Fibroblast of the conjunctiva (primary cell): ENCODE data around the gene PHACTR1.

Experiments
- DNase-seq: peaks from one replicate; pipeline ENCODE4 v3.0.0-alpha.2; 2010; ENCODE audit warnings: low read depth

The PHACTR1 gene

DNA sequence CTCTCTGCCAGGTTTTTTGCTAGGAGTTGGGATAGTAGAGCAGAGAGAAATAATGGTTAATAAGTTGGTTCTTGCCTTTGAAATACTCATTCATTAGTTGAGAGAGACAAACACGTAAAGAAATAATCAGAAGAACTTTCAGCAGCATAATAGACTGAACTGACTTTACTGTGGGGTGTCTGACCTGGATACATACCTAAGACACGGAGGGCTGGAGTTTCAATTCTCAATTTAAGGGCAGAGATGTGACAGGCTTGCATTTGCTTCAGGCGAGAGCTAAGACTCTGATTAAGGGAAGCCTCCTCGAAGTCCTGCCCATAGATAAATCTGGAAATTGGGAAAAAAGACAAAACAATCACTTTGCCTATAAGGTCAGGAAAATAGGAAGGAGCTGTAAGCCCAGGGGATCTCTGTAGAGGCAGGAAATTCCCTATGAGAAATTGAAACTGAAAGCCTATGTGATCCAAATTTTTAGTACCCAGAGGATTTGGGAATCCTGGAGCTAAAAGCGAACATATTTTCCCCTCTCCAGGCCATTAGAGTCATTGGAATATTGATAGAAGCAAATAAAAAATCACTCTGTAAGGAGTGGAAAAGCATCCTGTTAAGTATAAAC is 276.8 kb downstream of the PHACTR1 start:
- no peak for DNase-seq

DNA sequence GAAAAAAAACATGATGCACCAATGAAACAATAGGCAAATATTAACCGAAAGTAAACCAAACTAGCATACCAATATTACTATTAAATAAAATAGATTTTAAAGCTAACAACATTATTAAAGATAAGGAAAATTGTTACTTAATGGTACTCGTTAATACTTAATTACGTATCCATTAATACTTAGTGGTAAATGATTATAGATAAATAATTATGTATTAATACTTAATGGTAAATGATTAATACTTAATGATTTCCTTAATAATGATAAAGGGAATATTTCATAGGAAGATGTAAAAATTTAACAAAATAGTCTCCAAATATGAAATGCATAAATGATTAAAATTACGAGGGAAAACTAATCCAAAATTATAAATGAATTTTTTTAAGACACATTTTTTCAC is 278.9 kb downstream of the PHACTR1 start:
- DNase-seq, result no peak

DNA sequence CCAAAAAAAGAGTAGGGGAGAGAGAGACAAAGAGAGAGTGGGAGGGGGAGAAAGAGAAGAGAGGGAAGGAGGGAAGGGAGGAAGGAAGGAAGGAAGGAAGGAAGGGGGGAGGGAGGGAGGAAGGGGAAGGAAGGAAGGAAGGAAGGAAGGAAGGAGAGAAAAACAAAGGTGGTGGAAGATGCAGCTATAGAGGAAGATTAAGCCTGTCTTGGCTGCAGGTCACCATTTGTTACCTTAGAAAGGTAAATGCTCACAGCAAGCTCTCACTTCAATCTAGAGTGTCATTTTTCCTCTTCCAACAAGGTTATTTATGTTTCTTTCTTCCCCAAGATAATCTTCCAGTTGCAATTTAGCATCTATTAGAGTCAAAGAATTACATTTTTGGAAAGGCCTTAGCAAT is 284.0 kb downstream of the PHACTR1 start:
- no peak for DNase-seq

DNA sequence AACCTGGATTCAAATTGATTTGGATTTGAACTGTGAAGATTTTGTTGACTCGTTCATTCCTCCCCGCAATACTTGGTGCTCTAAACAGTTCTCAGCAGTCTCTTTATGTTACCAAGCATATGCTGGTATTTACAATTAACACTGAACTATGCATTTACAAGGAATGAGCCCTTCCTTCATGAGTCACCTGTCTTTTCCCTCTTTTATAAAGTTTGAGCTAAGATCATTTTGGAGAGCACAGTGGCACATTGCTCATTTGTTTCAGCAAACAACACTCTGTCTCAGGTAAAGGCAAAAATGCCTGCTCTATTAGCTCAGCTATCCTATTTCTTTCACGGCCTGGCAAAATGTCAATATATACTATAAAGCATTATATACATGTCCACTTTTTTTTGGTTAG is 285.4 kb downstream of the PHACTR1 start:
- DNase-seq, result no peak

DNA sequence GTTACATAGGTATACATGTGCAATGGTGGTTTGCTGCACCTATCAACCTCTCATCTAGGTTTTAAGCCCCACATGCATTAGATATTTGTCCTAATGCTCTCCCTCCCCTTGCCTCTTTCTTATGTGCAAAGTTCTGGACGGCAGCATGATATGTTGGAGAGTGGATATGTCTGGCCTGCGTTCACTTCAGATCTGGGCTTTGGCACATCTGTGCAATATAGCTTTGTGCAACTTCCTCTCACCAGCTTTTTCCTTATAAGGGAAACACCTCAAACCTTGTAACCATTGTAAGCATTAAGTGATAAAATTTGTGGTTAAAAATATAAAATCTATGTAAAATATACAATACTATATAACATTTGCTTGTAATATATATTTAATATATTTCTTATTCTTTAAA is 288.0 kb downstream of the PHACTR1 start:
- DNase-seq, result no peak

DNA sequence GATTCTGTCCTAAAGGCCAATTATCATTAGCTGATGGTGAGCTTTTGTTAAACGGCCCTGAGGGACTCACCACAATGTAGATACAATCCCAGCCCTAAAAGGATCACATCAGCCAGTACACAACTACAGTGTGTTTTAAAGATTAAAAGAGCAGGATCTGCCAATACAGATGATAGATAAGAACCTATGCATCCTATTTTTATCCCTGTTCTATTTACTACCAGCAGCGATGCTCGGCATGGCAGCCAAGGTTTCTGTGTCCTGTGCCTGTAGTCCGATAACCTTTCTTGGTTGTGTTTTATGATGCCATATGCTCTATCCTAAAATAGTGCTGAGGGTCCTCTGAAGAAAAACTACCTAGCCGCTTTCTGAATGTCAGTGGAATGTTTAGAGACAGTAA is 289.4 kb downstream of the PHACTR1 start:
- DNase-seq, result no peak

DNA sequence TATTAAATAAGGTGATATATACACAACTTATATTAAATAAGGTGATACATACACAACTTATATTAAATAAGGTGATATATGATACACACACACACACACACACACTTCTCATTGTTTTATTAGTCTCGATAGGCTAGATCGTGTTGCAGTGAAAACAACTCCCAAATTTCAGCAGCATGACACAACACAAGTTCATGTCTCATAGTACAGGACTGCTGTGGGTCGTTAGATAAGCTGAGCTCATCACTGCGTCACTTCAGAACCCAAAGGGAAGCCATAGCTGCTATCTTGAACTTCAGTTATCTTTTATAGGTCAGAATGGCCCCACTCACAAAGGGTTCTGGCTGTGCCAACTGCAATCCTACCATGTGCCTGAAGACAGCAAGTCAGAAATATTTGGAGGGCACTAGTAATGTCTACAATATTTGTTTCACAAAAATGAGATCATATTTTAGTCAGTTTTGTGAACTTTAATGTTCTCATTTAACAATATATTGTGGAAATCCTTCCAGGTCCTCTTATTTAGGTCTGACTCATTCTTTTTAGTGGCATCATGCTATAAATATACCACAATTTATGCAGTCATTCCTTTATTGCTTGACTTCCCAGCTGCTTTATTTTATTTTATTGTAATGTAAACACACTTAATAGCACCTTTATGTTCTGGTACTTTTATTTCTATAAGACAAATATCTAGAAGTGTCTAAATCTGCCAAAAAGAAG is 290.2 kb downstream of the PHACTR1 start:
- DNase-seq, result no peak

DNA sequence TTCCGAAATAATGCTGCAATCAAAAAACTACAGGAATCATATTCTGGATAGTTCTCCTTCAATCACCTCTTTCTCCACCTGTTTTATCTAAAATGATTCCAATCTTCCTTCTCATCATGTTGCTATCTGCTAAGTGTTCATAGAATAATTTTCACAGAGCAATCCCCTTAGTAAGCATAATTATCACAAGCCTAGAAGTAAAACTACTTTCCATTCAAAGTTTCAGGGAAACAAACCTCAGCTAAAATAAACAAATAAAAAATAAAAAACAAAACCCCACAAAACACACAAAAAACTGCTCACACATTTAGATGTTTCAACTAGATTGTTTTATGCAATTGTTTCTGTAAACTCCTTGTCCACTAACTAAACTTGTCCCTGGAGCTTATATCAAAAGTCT is 291.2 kb downstream of the PHACTR1 start:
- no peak for DNase-seq

DNA sequence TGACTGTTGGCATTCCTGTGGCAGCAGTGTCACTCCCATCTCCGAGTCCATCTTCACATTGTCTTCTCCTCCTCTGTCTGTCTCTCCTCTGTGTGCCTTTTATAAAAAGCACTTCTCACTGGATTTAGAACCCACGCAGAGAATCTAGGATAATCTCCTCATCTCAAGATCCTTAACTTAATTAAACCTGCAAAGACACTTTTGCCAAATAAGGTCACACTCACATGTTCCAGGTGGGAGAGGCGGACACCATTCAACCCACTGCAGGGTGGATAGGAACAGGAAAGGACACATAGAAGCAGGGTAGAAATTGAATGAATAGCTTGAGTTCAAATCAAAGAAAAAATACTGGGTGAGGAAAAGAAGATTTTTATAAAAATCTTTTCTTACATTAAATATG is 292.5 kb downstream of the PHACTR1 start:
- DNase-seq, result no peak

DNA sequence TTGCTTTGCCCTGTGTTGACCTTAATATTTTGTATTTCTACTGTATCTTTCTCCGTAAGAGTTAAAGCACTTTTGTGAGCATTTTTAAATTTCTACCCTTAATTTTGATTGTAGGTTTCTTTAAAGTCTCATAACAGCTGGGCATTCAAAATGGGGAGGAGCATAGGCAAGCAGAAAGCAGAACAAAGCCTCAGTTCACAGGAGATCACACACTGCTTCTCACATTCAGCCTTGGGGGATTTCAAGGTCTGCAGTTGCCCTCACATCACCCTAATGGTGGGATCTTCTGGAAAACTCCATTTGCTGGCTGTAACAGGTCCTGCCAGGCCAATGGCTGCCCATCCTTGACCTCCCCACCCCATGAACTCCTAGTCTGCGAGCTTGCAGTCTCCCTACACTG is 292.9 kb downstream of the PHACTR1 start:
- DNase-seq, result no peak

DNA sequence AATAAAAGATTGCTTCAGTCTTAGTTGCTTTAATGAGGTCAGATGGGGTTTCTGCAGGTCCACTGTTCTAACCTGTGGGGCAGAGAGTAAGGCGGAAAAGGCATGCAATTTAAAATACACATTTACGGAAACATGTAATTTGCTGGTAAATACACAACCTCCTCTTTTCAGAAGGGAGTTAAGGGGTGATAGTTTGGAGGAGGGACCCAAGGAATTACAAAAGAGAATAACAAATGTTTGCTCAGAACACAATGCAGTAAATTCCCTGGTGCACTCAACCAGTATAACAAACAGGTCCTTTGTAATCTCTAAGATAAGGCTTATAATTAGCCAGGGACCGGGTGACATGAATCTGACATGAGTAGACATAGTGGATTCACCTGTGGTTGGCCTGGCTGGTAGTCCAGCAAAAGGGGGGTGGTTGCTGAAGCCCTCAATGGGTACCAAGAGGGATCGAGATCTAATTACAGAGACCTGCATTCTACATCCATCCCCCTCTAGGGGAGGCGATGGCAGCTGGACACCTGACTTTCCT is 295.1 kb downstream of the PHACTR1 start:
- DNase-seq, result no peak

DNA sequence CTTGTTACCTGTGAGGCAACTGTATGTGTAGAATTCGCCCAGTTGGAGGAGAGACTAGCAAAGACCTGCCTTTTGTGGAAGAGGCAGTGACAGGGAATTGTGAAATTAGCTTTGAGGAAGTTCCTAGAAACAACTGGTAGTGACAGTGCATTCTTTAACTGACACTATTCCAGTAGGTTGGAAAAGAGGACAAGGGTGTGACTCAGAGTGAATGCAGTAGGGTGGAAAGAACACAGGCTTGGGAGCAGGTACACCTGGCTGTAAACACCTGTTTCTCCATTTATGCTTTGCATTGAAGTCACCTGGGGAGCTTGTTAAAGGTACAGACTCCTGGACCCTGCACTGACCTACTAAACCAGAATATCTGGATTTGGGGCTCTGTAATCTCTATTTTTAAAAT is 295.7 kb downstream of the PHACTR1 start:
- DNase-seq, result no peak

DNA sequence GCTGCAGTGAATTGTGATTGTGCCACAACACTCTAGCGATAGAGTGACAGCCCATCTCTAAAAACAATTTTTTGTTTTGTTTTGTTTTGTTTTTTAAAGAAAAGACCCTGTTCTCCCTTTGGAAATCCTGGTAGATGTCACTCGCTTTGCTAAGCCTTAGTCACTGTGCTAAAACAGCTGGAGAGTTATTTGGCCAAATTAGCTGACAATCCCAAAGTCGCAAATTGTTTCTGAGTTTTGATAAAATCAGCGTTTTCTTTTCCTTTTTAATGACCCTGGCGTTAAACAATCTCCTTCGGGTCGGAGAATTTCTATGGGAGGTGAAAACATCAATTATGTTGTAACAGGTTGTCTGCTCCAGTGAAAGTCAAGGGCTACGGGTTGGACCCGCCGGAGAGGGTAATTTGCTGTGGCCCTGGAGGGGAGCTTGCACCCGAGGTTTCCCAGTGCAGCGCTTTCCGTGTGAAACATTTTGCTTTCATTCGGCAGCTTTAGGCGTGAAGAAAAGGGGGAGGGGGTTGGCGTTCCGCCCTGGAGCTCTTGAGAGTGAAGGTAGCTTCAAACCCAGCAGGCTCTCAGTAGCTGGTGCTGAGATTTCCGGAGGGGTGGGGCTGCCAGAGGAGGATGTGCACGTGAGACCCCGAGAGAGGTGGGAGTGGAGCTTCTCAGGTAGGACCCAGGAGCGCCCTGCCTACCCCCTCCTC is 296.6 kb downstream of the PHACTR1 start:
- DNase-seq, result no peak

DNA sequence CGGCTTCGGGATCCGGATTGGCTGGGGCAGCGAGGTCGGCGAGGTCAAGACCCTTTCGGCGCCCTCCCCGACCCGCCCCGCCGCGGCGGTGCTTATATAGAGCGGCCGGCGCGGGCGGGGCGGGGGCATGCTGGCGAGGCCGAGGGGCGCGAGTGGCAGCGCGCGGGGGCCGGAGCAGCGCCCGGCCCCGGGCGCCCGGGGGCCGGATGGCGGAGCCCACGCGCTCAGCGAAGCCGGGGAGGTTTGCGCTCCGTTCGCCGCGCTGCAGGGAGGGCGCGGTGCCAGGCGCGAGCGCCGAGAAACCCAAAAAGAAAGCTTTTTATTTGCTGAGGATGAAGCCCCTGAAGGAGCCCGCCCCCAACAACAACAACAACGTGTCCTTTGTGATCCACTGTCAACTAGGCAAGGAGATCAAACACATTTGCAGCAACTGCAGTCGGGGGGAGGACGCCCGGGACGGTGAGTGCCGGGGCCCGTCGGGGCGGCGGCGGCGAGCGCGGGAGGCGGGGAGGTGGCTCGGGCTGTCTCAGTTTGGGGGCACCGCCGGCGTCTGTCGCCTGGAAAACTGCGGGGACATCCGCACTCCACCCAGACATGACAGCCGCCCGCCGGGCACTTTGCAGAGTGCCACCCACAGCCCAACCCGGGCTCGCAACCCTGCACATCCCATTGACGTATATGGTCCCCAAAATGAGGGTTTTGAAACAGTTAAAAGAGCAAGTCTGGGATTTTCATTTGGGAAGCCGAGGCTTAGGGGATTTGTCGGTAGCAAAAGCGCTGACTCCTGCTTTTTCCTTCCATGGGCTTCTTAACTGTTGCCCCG is 297.3 kb downstream of the PHACTR1 start:
- DNase-seq, result no peak

DNA sequence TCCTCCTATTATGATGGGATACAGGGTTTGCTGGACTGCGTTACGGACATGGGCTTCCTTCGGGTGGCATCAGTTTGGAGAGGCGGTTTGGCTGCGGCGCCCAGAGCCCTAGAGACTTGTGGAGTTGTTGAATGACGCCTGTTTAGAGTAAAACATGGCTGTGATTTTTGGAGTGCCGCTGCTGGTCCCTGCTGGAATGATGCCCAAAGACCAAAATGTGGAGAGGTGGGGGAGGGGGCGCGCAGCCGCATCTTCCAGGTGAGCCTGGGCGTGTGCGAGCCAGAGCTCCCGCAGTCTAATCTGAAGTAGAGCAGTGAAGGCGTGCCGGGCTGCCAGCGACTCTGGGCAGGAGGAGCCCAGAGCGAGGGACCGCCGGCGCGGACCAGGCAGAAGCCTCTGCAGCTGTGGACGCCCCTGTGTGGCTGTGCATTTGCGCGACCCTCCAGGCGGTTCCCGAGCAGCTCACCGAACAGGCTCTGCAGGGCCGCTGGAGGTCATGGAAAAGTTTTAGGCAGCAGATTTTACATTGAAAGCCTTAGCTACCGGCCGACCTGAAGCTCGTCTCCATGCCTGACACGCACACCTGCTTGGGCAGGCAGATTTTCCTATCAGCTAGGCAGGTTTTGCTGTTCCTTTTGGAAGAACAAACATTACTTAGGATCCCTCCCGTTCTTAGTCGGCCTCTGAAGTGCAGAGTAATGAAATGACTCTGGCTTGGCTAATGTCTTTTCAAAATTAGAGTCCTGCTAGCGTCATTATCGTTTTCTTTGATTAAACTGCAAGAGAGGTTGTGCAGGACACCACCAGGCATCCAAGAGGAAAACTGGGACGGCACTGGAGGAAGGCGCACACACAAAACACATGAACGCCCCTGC is 298.2 kb downstream of the PHACTR1 start:
- no peak for DNase-seq

DNA sequence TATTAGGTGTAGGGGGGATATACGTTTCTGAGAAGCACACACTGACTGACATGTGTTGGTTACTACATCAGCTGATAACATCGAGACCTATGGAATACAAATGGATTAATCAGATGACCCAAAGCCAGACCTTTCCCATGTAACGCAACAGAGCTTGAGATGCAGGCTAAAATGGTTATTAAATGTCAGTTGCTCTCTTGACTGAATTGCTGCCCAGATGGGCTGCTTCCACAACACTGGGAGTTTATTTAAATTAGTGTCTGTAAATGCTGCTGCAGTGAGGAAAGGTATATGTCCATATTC is 298.8 kb downstream of the PHACTR1 start:
- no peak for DNase-seq

DNA sequence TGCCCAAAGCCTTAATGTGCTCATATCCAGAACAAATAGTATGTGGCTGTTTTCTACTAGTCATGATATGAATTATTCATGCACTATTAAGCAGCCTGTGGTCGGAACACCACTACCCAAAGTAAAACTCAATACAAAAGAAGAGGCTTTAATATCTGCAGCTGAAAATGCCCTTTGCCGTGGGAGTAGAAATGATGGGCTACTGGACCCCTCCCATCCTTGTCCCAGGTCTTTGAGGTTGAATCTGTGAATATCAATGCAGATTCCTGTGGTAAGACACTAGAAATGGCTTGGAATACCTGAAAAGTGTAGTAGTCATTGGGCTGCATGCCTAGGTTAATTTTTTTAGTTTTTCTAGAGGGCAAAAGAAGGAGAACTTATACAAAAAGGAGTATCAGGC is 308.0 kb downstream of the PHACTR1 start:
- no peak for DNase-seq

DNA sequence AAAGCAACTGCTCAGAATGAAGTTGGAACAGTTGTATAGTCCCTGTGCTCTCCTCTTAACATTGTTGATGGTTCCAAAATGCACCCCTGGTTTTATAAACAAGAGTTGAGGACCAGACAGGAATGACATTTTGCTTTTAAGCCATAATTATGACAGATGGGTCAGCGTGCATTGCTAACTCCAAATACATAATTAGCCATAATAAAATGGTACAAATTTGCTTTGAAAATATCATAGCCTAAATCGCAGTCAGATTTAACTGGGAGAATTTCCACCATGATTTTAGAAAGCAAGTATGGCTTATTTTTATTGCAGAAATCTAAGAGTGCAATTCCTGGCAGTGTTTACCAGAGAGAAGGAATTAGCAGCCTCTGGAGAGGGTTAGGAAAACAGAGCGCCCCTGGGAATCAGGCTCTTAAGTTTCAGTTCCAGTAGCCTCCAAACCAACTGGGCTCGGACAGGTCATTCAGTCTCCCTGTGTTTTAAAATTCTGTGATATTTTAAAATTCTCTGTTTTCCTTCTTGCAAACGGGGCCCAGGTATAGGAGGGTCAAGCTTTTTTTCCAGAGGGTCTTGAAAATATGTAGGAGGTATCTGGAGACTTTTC is 309.4 kb downstream of the PHACTR1 start:
- no peak for DNase-seq

DNA sequence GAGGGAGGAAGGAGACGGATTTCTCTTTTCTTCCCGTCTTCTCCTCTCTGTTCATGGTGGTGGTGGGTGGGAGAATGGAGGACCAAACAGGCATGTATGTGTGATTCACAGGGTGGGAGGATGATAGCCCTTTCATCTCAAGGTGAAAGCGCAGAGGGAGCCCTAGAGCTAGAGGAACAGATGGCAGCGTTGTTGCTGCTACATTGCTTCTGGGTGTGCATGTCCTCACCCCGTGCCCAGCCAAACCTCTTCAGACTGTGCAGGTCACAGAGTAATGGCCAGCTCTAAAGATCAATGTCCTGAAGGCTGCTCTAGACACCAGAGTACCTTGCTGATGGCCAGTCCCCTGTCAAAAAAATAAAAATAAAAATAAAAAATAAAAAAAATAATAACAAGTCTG is 310.0 kb downstream of the PHACTR1 start:
- DNase-seq, result no peak

DNA sequence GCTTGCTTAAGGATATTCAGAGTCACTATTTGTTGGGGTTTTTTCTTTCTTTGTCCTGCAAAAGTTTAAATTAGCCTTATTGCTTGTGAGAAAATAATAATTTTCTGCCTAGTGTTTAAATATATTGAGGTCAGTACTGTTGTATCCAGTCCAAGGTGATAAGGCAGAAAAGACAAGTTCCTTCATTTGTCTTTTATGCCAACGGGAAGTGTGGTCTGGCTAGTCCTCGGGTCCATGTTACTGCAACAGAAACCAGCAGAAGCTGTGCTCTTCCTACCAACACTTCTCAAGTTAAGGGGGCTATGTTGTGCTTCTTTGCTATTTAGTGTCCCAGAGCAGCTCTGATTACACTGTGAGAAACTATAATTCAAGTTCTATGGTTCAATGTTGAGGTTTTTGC is 310.6 kb downstream of the PHACTR1 start:
- DNase-seq, result no peak

DNA sequence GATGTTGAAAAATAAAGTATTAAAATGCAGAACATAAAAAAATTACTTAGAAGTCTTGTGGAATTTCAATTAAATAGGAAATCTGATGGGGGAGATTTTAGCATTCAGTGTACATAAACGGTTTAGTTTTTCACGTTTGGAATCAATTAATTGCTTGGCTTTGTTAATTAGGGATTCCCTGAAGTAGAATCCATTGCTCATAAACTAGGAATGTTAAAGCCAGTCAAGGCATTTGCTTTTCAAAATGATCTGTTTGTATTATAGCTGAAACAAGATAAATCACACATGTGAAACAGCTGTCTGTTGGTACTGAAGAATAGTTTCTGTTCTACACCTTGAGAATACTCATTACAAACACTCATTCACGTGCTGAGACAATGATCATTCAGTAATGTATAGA is 313.8 kb downstream of the PHACTR1 start:
- no peak for DNase-seq
